HepG2 (cell line): ENCODE measurements around the gene ZDHHC19. TPM values are rescaled to one million over a fixed set of nuclear protein-coding genes. Genes with fewer than 3 reads are reported as not detected.
A peak's percentile ranks its signal among the peaks of the same experiment; 100 is the strongest.

Experiments used
- ETV6 ChIP-seq: sonication (generic); formaldehyde crosslinking; conservative IDR thresholded peaks from 2 replicates; pipeline ENCODE4 v1.4.0; 2020; ENCODE audit warnings: missing genetic modification reagents
- HMG20B ChIP-seq: conservative IDR thresholded peaks from 2 replicates; pipeline ENCODE4 v1.6.1; 2016; ENCODE audit warnings: missing genetic modification reagents, missing compliant biosample characterization
- HMGA1 ChIP-seq: sonication (generic); formaldehyde crosslinking; conservative IDR thresholded peaks from 2 replicates; pipeline ENCODE4 v1.4.0; 2020; ENCODE audit warnings: missing genetic modification reagents
- MTF2 ChIP-seq: sonication (generic); formaldehyde crosslinking; IDR thresholded peaks from 2 replicates; pipeline ENCODE4 v1.5.0; 2020; ENCODE audit warnings: missing genetic modification reagents, borderline replicate concordance
- NCOA5 ChIP-seq: sonication (generic); formaldehyde crosslinking; IDR thresholded peaks from 2 replicates; pipeline ENCODE4 v1.4.0; 2020; ENCODE audit warnings: missing genetic modification reagents
- NFYC ChIP-seq: IDR thresholded peaks from 2 replicates; pipeline ENCODE4 v1.6.1; 2016; ENCODE audit warnings: missing genetic modification reagents, missing compliant biosample characterization
- NKX3-1 ChIP-seq: sonication (generic); formaldehyde crosslinking; IDR thresholded peaks from 2 replicates; pipeline ENCODE4 v1.5.0; 2020; ENCODE audit warnings: missing genetic modification reagents
- PHF8 ChIP-seq: sonication (generic); formaldehyde crosslinking; IDR thresholded peaks from 2 replicates; pipeline ENCODE4 v1.5.0; 2020; ENCODE audit warnings: missing genetic modification reagents
- RFX3 ChIP-seq: IDR thresholded peaks from 2 replicates; pipeline ENCODE4 v1.6.1; 2016; ENCODE audit warnings: missing biosample characterization, missing genetic modification reagents
- SMAD3 ChIP-seq: sonication (generic); formaldehyde crosslinking; IDR thresholded peaks from 2 replicates; pipeline ENCODE4 v1.4.0; 2020; ENCODE audit warnings: missing genetic modification reagents
- ZC3H4 ChIP-seq: sonication (generic); formaldehyde crosslinking; IDR thresholded peaks from 2 replicates; pipeline ENCODE4 v1.4.0; 2020; ENCODE audit warnings: missing genetic modification reagents, borderline replicate concordance
- ZFY ChIP-seq: sonication (generic); formaldehyde crosslinking; IDR thresholded peaks from 2 replicates; pipeline ENCODE4 v1.4.0; 2020; ENCODE audit warnings: missing genetic modification reagents
- ZNF558 ChIP-seq: sonication (generic); formaldehyde crosslinking; IDR thresholded peaks from 2 replicates; pipeline ENCODE4 v1.9.0; 2022; ENCODE audit warnings: mild to moderate bottlenecking, missing genetic modification reagents, borderline replicate concordance
- ZNF75D ChIP-seq: sonication (generic); formaldehyde crosslinking; IDR thresholded peaks from 2 replicates; pipeline ENCODE4 v1.8.1; 2023; ENCODE audit warnings: missing genetic modification reagents, mild to moderate bottlenecking, borderline replicate concordance
- ZSCAN21 ChIP-seq: sonication (generic); formaldehyde crosslinking; IDR thresholded peaks from 2 replicates; pipeline ENCODE4 v1.8.0; 2022; ENCODE audit warnings: mild to moderate bottlenecking, missing genetic modification reagents, moderate library complexity, borderline replicate concordance
- polyA plus RNA-seq, 8 experiments: library from polyadenylated mRNA; depleted of rRNA in 3 of 8; stranded (reverse) in 7 of 8; unstranded in 1 of 8; fragments of >200 nt; fragmentation: Illumina TruSeq in 4 of 8; extraction: Trizol in 4 of 8; gene quantifications; 2 replicates each; pipeline versions ENCODE4 v1.2.1 to v1.2.3, GENCODE V29; 2011 to 2016; ENCODE audit warnings: low read depth in 4 of 8, missing spikeins in 1 of 8, mixed read lengths in 1 of 8; ENCODE audit not compliant: insufficient read depth in 1 of 8
- total RNA-seq, 5 experiments: library from RNA; depleted of rRNA; stranded (reverse); fragments of >200 nt; fragmentation: Illumina TruSeq; extraction: Trizol; gene quantifications; 2 replicates each; pipeline ENCODE4 v1.2.3, GENCODE V29; 2016; ENCODE audit warnings: low read depth in 1 of 5
- TF ChIP-seq, protein P1 (sequence below): sonication (generic); formaldehyde crosslinking; IDR thresholded peaks from 2 replicates; pipeline ENCODE4 v1.4.0; 2020; ENCODE audit warnings: missing genetic modification reagents
- TF ChIP-seq, protein P2 (sequence below): sonication (generic); formaldehyde crosslinking; IDR thresholded peaks from 2 replicates; pipeline ENCODE4 v1.5.1; 2020; ENCODE audit warnings: missing genetic modification reagents, mild to moderate bottlenecking, borderline replicate concordance
- TF ChIP-seq, protein P3 (sequence below): sonication (generic); formaldehyde crosslinking; IDR thresholded peaks from 2 replicates; pipeline ENCODE4 v1.8.0; 2022; ENCODE audit warnings: mild to moderate bottlenecking, missing genetic modification reagents, moderate library complexity
- TF ChIP-seq, protein P4 (sequence below): sonication (generic); formaldehyde crosslinking; IDR thresholded peaks from 2 replicates; pipeline ENCODE4 v1.5.0; 2020; ENCODE audit warnings: mild to moderate bottlenecking, missing genetic modification reagents
- TF ChIP-seq, protein P5 (sequence below): sonication (generic); formaldehyde crosslinking; conservative IDR thresholded peaks from 2 replicates; pipeline ENCODE4 v1.8.1; 2023; ENCODE audit warnings: missing genetic modification reagents
- TF ChIP-seq, protein P6 (sequence below): sonication (generic); formaldehyde crosslinking; IDR thresholded peaks from 2 replicates; pipeline ENCODE4 v1.4.0; 2020; ENCODE audit warnings: missing genetic modification reagents, mild to moderate bottlenecking, borderline replicate concordance

Gene ZDHHC19
- total and polyA plus RNA-seq, 2 of the 13 experiments (the other 11 are each of a cell fraction or from before 2014, with no cell fraction given): 0.22 to 0.53 TPM

DNA sequence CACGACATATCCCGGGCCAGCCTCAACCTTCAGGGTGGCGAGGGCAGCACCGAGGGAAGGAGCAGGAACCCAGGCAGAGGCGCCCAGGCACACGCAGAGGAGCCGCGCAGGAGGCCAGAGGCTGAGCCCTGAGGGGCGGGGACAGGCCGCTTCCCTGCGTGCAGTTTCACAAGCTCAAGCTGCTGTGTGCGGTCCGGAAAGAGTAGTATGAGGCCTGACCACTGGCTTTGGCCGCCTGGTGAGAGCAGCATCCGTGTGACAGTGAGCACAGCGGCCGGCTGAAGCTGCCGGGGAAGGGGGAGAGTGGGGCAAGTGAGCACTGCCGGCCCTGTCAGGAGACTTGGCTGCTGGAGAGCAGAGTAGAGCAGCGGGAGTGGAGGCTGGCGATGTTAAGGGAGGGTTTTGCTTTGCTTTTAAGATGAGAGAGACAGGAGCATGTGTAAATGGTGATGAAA, 8.7 kb downstream of the ZDHHC19 start (continued):
- TF ChIP-seq, protein P1, sequence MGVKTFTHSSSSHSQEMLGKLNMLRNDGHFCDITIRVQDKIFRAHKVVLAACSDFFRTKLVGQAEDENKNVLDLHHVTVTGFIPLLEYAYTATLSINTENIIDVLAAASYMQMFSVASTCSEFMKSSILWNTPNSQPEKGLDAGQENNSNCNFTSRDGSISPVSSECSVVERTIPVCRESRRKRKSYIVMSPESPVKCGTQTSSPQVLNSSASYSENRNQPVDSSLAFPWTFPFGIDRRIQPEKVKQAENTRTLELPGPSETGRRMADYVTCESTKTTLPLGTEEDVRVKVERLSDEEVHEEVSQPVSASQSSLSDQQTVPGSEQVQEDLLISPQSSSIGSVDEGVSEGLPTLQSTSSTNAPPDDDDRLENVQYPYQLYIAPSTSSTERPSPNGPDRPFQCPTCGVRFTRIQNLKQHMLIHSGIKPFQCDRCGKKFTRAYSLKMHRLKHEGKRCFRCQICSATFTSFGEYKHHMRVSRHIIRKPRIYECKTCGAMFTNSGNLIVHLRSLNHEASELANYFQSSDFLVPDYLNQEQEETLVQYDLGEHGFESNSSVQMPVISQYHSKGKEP (CRISPR knock-in tag): no peak
- TF ChIP-seq ZC3H4 (CRISPR knock-in tag) (no peak), HMG20B (CRISPR knock-in tag) (no peak), MTF2 (CRISPR knock-in tag) (no peak), ZFY (CRISPR knock-in tag) (peak; percentile 54; the same call in 1 of the 2 replicates), HMGA1 (CRISPR knock-in tag) (no peak), ZNF558 (CRISPR knock-in tag) (no peak), NKX3-1 (CRISPR knock-in tag) (no peak), ETV6 (CRISPR knock-in tag) (no peak), RFX3 (CRISPR knock-in tag) (no peak), NCOA5 (CRISPR knock-in tag) (no peak), NFYC (CRISPR knock-in tag) (no peak), ZSCAN21 (peak; percentile 41; the same call in 1 of the 2 replicates), PHF8 (CRISPR knock-in tag) (peak; percentile 36; the same call in 1 of the 2 replicates), ZNF75D (CRISPR knock-in tag) (no peak), SMAD3 (CRISPR knock-in tag) (no peak)
- TF ChIP-seq, protein P2, sequence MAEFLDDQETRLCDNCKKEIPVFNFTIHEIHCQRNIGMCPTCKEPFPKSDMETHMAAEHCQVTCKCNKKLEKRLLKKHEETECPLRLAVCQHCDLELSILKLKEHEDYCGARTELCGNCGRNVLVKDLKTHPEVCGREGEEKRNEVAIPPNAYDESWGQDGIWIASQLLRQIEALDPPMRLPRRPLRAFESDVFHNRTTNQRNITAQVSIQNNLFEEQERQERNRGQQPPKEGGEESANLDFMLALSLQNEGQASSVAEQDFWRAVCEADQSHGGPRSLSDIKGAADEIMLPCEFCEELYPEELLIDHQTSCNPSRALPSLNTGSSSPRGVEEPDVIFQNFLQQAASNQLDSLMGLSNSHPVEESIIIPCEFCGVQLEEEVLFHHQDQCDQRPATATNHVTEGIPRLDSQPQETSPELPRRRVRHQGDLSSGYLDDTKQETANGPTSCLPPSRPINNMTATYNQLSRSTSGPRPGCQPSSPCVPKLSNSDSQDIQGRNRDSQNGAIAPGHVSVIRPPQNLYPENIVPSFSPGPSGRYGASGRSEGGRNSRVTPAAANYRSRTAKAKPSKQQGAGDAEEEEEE: no peak
- TF ChIP-seq, protein P3, sequence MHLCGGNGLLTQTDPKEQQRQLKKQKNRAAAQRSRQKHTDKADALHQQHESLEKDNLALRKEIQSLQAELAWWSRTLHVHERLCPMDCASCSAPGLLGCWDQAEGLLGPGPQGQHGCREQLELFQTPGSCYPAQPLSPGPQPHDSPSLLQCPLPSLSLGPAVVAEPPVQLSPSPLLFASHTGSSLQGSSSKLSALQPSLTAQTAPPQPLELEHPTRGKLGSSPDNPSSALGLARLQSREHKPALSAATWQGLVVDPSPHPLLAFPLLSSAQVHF (CRISPR knock-in tag): no peak
- TF ChIP-seq, protein P4, sequence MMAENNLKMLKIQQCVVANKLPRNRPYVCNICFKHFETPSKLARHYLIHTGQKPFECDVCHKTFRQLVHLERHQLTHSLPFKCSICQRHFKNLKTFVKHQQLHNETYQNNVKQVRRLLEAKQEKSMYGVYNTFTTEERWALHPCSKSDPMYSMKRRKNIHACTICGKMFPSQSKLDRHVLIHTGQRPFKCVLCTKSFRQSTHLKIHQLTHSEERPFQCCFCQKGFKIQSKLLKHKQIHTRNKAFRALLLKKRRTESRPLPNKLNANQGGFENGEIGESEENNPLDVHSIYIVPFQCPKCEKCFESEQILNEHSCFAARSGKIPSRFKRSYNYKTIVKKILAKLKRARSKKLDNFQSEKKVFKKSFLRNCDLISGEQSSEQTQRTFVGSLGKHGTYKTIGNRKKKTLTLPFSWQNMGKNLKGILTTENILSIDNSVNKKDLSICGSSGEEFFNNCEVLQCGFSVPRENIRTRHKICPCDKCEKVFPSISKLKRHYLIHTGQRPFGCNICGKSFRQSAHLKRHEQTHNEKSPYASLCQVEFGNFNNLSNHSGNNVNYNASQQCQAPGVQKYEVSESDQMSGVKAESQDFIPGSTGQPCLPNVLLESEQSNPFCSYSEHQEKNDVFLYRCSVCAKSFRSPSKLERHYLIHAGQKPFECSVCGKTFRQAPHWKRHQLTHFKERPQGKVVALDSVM: peak; percentile 48; the same call in 1 of the 2 replicates
- TF ChIP-seq, protein P5, sequence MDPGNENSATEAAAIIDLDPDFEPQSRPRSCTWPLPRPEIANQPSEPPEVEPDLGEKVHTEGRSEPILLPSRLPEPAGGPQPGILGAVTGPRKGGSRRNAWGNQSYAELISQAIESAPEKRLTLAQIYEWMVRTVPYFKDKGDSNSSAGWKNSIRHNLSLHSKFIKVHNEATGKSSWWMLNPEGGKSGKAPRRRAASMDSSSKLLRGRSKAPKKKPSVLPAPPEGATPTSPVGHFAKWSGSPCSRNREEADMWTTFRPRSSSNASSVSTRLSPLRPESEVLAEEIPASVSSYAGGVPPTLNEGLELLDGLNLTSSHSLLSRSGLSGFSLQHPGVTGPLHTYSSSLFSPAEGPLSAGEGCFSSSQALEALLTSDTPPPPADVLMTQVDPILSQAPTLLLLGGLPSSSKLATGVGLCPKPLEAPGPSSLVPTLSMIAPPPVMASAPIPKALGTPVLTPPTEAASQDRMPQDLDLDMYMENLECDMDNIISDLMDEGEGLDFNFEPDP: no peak
- TF ChIP-seq, protein P6, sequence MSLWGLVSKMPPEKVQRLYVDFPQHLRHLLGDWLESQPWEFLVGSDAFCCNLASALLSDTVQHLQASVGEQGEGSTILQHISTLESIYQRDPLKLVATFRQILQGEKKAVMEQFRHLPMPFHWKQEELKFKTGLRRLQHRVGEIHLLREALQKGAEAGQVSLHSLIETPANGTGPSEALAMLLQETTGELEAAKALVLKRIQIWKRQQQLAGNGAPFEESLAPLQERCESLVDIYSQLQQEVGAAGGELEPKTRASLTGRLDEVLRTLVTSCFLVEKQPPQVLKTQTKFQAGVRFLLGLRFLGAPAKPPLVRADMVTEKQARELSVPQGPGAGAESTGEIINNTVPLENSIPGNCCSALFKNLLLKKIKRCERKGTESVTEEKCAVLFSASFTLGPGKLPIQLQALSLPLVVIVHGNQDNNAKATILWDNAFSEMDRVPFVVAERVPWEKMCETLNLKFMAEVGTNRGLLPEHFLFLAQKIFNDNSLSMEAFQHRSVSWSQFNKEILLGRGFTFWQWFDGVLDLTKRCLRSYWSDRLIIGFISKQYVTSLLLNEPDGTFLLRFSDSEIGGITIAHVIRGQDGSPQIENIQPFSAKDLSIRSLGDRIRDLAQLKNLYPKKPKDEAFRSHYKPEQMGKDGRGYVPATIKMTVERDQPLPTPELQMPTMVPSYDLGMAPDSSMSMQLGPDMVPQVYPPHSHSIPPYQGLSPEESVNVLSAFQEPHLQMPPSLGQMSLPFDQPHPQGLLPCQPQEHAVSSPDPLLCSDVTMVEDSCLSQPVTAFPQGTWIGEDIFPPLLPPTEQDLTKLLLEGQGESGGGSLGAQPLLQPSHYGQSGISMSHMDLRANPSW: no peak
